GM19452 (cell line): ENCODE results near the gene NUDCD3.
A peak's percentile ranks its signal among the peaks of the same experiment; 100 is the strongest.

Experiments used
- ATAC-seq: cut with Tn5 transposase; IDR thresholded peaks from one replicate; pipeline ENCODE4 v1.9.1; 2021; ENCODE audit not compliant: unreplicated experiment

NUDCD3 gene

GRCh38 chr7:44490351-44491200, at the start of gene NUDCD3:
Gene NUDCD3, minus strand, starts transcription at chr7:44490658. Its CDS starts 58 bp downstream, at chr7:44490600.
- peak; percentile 94 for ATAC-seq

GRCh38 chr7:44539669-44540506, 49.4 kb upstream of the NUDCD3 start:
- no peak for ATAC-seq

- ATAC-seq, result no peak
These were observed 48.6 kb upstream of the NUDCD3 start for GRCh38 chr7:44538798-44539668.

GRCh38 chr7:44538093-44538797, 47.8 kb upstream of the NUDCD3 start:
- ATAC-seq, result no peak

GRCh38 chr7:44537442-44537841, 47.0 kb upstream of the NUDCD3 start:
- no peak for ATAC-seq

GRCh38 chr7:44536090-44536489, 45.6 kb upstream of the NUDCD3 start:
- ATAC-seq, result no peak

GRCh38 chr7:44535348-44536064, 45.0 kb upstream of the NUDCD3 start:
- ATAC-seq, result no peak

- no peak for ATAC-seq
These were observed 44.0 kb upstream of the NUDCD3 start for GRCh38 chr7:44534501-44534900.

- no peak for ATAC-seq
These were observed 43.6 kb upstream of the NUDCD3 start for GRCh38 chr7:44534087-44534486.

GRCh38 chr7:44533301-44534055, 43.0 kb upstream of the NUDCD3 start:
- ATAC-seq, result no peak

GRCh38 chr7:44531421-44532380, 41.2 kb upstream of the NUDCD3 start:
- ATAC-seq, result no peak

- ATAC-seq, result no peak
These were observed 40.5 kb upstream of the NUDCD3 start for GRCh38 chr7:44530990-44531389.

GRCh38 chr7:44524811-44525388, 34.4 kb upstream of the NUDCD3 start:
- no peak for ATAC-seq

GRCh38 chr7:44522315-44522714, 31.9 kb upstream of the NUDCD3 start:
- ATAC-seq, result no peak

- no peak for ATAC-seq
These were observed 31.1 kb upstream of the NUDCD3 start for GRCh38 chr7:44521347-44522095.

- ATAC-seq, result no peak
These were observed 30.1 kb upstream of the NUDCD3 start for GRCh38 chr7:44520574-44520973.

- no peak for ATAC-seq
These were observed 29.1 kb upstream of the NUDCD3 start for GRCh38 chr7:44519546-44519945.
